ENCODE data around the gene TMEM154.
A peak's percentile ranks its signal among the peaks of the same experiment; 100 is the strongest.
"Not testable (repeated sequence)": the region's sequence is repeated elsewhere in the genome, so short reads cannot be mapped to it uniquely, and the experiment has no call there.

Gene TMEM154

DNA sequence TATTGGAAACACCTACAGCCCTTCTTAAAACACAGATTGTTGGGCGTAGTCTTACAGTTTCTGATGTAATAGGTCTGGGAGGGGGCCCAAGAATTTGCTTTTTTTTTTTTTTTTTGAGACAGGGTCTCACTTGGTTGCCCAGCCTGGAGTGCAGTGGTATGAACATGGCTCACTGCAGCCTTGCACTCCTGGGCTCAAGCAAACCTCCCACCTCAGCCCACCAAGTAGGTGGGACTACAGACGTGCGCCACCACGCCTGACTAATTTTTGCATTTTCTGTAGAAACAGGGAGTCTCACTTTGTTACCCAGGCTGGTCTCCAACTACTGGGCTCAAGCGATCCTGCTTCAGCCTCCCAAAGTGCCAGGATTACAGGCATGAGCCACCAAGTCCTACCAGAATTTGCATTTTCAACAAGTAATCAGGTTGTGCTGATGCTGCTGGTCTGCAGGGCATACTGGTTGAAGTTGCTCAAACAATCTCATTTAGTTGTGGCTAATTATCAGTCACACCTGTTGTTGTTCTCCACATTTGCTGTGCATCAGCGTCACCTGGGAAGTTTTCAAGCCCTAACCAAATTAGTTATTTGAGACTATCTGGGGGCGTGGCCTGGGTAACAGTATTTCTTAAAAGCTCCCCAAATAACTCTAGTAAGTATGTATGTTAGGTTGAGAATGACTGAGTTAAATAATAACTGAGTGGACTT lies 14.0 kb downstream of the TMEM154 start:
- DNase-seq = no peak

DNA sequence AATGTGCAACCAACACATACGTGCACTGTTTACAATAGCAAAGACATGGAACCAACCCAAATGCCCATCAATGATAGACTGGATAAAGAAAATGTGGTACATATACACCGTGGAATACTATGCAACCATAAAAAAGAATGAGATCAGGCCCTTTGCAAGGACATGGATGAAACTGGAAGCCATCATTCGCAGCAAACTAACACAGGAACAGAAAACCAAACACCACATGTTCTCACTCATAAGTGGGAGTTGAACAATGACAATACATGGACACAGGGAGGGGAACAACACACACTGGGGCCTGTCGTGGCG lies 15.8 kb downstream of the TMEM154 start:
- not testable (repeated sequence) for DNase-seq

DNA sequence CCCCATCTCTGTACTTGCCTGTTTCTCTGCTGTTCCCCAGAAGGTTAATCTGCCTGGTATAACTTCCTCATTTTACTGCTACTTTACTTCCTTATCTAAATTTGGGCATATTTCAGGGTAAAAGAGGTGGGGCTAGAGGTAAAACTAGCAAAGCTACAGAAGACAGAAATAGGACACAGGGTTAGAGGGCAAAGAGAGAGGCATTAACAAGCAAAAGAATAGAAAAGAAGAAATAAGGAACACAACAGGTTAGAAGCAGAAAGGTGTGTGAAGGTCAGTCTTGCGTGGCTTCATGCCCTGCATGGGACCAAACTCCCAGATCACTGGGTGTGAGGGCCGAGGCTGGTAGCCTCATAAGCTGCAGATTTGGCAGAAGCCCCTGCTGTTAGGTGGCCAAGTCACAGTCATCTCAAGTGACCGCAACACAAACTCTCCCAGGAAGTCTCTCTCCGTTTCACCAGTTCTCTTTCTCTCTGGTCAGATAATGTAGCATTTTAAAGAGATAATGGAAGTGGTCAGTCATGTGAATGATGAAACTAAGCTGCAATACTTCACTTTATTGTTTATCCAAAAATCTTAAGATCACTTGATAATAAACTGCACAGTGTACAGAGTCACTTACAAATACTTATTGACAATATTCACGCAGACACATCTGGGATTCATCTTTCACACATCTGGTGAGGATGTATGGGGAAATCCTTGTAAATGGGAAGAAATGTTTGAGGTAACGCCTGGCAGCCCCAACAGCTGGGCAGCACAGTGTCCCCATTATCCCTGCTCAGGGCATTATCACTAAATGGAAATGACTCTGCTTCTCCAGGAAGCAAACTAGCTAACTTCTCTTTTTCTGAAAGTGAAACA lies 16.4 kb downstream of the TMEM154 start:
- DNase-seq = peak; percentile 33 to 47

DNA sequence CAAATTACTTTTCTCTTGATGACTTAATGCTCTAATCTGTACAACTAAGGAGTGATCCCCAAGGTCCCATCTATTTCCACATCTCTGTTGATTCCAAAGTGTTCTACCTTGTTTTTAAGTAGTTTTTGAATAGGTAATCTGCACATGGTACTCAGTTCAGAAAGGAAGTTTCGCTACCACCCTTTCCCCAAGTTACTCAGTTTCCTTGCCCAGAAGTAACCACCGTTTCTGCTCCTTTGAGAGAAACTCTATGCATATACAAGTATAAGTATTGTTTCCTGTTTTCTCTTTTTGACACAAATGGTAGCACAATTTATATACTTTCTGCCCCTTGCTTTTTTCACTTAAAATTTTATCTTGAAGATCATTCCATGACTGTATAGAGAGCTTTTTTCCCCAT lies 18.1 kb downstream of the TMEM154 start:
- no peak for DNase-seq

DNA sequence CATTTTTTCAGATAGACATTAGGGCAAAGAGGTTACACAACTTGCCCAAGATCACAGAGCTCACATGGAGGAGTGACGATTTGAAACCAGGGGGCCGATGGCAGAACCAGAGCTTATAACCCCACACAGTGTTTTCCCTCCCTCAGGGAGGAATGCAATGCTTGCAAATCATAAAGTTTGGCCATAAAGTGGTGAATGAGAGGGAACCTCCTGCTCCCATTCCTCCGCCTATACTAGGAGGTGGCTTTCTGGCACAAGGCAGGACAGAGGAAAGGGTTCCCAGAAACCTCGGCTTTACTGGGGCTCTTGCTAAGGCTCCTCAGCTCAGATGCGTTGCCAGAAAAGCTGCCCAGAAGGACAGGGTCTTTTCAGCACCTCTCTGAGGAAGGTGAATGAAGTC lies 19.3 kb downstream of the TMEM154 start:
- DNase-seq = no peak

DNA sequence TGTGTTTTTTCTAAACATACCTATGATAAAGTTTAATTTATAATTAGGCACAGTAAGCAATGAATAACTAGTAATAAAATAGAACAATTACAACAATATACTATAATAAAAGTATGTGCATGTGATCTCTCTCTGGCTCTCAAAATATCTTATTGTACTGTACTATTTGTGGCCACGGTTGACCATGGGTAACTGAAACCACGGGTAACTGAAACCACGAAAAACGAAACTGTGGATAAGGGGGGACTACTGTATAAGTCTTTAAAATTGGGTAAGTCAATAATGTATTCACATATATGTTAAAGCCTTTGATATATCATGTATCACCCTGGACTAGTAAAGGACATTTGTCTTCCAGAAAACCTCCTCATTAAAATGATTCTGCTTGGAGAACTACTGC lies 20.0 kb downstream of the TMEM154 start:
- DNase-seq = no peak

DNA sequence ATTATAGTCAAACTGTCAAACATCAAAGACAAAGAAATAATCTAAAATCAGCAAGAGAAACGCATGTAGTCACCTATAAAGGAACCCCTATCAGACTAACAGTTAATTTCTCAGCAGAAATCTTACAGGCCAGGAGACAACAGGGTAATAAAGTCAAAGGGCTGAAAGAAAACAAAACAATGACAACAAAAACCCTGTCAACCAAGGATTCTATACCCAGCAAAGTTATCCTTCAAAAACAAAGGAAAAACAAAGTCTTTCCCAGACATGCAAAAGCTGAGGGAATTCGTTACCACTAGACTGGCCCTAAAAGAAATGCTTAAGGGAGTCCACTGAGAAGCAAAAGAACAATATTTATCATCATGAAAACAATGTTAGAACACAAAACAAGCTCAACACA lies 22.1 kb downstream of the TMEM154 start:
- no peak for DNase-seq

DNA sequence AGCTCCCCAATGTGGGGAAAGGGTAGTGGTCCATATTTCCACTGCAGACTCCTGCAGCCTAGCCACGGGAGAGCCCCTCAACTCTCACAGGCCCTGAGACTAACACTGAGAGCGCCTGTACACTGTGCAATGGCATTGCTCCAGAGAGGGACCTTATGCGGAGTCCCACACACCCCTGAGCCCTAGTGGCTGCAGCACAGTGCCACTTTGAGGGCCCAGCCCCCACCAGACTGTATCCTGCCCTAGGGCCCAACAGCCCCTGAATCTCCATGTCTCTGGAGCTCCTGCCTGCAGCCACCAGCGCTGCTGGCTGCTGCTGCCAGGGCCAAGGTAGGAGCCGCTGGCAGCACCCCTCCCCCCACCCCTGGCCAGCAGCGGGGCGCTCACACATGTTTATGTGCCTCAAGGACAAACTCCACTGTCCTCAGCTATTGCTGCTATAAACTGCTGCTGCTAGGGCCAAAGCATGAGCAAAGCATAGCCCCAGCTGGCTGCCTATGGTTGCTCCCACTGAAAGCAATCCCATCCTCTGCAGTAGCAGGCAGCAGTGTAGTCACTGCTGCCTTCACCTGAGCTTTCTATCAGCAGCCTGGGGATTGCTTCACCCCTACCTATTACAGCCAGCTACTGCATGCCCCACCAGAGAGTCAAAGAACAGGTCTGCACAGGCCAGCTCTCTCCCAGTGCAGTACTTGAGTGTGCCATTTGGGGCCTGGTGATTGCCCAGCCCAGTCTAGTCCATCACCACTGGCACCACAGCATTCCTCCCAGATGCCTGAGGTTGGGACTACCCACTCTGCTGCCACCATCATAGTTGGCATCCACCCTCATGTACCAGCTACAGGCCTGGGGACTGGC lies 24.3 kb downstream of the TMEM154 start:
- no peak for DNase-seq

DNA sequence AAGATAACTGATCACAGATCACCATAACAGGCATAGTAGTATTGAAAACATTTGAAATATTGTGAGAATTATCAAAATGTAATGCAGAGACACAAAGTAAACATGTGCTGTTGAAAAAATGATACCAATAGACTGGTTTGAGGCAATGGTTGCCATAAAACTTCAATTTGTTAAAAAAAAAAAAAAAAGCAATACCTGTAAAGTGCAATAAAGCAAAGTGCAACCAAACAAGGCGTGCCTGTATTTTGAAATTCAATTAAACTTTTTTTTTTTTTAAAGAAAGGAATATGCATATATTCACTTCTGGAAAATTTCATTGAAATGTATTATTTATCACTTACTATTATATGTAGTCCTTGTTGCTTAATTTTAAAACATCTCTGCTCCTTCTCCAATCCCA lies 27.7 kb downstream of the TMEM154 start:
- no peak for DNase-seq

DNA sequence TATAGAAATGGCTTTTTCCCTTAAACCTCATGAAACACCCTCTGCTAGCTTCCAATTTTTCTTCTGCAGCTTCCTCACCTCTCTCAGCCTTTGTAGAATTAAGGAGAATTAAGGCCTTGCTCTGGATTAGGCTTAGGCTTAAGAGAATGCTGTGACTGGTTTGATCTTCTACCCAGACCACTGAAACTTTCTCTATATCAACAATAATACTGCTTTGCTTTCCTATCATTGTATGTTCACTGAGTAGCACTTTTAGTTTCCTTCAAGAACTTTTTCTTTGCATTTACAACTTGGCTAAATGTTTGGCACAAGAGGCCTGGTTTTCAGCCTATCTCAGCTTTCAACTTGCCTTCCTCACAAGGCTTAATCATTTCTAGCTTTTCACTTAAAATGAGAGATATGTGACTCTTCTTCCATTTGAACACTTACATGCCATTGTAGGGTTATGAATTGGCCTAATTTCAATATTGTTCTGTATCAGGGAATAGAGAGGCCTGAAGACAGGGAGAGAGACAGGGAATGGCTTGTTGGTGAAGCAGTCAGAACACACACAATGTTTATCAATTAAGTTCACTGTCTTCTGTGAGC lies 28.2 kb downstream of the TMEM154 start:
- DNase-seq = no peak

DNA sequence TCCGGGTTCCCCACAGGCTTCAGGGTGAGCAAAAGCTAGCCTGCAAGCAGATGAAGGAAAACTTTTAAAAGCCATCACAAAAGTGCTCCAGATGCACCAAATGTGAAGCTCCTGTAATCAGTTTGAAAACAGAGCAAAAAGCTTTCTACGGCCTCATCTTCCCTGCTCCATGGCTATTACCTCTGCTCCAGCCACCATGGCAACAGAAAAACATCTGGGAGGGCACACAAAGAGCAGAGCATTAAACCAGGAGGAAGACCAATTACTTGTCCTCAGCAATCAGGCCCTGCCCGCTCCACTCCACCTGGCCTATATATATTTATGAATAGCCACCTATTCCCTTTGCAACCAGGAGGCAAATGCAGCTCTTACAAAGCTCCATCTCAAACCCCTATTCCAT lies 33.6 kb downstream of the TMEM154 start:
- DNase-seq = no peak

DNA sequence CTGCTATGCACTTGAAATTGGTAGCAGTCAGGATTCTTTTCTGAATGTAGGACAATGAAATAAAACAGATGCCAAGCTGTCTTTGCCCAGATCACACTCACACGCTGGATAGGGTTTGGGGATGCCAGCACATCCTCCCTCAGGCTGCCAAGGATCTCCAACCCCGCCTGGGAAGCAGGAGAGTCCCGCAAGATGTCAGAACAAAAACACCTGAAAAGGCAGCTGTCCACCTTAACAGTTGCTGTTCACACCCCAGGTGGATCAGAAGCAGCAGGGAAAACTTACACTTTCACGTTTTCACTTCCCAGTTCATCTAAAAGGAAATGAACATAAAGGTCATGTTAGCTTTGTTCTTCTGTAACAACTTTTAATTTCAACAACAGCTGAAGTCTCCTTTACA lies 35.7 kb downstream of the TMEM154 start:
- DNase-seq = no peak

DNA sequence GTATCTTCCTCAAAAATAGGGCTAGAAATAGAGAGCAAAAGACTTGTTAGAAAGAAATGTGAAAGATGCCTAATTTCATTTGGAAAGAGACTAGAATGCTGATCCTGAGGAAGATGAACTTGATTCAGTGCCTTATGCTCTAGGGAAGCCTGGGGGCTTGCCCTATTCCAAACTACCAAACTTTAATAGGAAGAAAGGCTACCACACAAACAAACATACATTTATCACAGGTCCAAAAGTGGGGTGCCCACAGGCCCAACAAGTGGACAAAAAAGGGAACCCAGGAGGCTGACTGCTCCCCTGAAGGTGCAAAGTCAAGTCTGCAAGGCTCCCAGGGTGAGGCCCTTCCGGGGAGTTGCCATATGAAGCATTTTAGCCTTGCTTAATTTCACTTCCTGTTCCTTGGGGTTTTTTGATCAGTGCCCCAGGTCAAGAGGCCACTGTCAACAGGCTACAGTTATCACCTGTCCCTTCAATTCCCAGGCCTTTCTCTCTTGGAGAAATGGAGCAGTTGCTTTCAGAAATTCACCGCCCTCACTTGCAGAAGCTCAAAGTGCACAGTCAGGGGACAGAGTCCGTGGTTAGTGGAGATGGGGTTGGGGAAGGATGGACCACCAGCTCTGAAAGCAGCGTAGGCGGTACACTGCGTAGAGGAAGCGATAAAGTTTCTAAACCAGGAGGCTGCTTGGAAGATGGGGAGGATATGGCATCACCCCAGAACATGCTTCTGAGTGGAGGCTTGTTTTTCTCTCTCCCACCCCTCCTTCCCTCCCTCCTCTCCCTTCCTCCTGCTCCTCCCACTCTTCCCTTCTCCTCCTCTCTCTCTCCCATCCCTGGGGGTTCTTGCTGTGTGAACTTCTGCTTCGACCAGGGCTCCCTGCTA lies 36.4 kb downstream of the TMEM154 start:
- DNase-seq = peak; percentile 68 to 72

DNA sequence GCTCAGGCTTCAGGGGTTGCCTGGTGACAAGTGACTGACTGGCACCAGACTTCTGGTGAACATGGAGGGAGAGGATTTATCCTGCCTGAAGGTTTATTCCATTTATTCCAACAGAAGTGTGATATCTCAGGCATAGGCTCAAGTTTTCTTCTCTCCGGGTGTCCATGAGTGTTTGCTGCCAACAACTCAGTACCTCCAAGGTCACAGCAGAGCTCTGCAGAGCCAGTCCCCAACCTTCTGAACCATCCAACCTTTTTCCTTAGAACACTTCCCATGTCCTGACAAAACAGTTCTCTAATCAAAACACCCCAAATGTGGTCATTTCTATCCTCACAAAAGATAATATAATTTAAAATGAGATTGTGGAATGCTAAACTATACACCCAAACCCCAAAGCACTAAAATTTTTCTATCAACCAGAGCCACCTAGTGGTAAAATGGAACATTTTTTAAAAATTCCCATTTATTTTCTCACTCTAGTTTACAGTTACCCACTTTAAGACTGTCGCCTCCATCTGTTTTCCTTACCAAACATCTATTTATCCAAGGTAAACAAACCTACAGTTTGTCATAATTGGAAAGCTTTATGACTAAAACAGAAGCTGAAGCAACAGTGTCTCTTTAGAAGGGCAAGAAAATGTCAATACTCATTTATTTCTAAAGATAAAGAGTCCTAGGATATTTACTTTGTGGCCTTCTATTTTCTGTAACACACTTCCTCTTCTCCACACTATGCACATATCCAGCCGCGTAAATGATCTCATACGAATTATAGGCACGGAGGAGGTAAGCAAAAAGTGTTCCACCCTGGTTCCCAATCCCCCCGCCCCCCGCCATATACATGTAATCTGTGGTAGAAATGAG lies 39.5 kb downstream of the TMEM154 start:
- DNase-seq = peak; percentile 20 to 66

DNA sequence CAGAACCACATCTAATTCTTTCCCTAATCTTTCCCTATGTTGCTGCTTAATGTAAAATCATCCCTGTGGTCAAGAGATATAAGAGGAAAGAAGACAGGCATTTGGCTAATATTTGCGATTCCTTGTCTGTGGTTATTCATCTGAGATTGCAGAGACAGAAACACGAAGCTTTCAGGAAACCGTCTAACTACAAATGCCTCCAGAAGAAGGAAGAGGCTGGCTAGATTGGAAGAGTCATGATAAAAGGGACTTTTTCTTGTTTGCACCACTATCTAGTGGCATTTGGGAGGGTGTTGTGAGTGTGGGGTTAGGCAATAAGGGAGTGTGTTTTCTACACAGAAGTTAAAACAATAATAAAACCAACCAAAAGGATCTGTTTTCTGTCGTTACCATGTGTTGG lies 43.9 kb downstream of the TMEM154 start:
- peak; percentile 89 to 91 for DNase-seq

DNA sequence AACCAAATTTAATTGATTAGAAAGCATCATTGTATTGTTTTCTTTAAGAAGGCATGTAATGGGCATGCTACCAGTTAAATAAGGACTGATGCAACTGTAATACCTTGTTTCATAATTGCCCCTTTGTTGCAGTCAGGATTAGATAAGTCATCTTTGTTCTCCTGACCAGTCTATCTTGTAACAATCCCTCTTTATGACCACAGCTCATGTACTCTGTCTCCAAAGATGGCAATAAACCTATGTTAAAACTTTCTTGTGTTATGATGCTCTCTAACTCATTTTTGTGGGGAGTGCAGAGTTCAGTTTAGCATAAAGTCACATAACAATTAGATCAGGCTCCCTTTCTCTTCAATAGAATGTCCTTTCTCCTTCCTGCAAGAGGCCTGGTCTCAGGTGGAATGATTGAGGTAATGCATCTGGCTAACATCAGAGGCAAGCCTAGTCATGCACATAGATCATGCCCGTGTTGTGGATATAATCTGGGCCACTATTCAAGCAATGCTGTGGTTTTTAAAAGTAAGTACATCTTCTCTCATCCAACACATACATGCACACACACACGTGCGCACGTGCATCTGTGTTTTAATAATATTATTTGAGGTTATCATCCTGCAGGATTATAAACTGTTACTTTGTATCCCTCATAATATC lies 45.6 kb downstream of the TMEM154 start:
- DNase-seq = peak in 1 of 2 donors; percentile 54

DNA sequence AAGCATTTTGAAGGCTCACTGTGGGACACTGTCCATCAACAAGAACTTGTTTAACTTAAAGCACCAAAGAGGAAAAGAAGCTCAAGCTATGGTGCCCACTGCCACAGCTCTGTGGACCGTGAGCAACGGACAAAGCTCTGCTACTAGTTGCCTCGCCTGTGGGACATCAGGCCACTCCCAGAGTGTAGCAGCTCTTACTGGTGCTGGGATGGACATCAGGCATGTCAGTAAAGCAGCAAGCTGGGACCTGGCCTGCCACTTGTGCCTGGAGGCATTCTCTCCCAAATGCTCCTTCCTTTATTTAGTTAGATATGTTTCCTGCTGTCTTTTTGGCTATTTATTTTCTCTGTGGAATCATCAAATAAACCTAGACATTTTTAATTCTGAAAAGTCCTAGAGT lies 46.7 kb downstream of the TMEM154 start:
- DNase-seq = no peak

DNA sequence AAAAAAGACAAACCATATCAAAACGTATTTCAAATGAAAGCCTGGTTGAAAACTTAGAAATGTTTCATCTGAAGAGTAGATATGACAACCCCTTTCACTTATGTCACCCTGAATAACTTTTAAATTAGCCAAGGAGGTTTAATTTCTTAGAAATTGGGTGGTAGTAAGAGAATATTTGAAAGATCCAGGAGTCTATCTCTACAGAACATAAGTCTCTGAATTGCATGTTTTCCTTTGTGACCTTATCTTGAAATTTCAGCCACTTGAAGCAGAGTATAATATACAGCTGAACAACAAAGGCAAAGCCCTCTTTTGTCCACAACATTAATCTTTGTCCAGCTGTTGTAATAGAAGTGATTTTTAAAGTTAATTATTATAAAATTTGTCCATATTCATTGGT lies 49.5 kb downstream of the TMEM154 start:
- DNase-seq = no peak

DNA sequence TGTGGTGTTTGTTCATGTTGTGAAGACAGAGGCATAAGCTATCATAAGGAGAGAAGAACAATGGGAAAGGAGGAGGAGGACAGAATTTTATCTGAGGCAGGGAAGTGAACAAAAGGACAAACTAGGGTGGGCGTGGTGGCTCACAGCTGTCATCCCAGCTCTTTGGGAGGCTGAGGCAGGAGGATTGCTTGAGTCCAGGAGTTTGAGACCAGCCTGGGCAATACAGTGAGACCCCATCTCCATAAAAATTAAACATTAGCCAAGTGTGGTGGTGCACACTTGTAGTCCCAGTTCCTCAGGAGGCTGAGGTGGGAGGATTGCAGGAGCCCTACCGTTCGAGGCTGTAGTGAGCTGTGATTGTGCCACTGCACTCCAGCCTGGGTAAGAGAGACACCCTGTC lies 49.9 kb downstream of the TMEM154 start:
- no peak for DNase-seq

DNA sequence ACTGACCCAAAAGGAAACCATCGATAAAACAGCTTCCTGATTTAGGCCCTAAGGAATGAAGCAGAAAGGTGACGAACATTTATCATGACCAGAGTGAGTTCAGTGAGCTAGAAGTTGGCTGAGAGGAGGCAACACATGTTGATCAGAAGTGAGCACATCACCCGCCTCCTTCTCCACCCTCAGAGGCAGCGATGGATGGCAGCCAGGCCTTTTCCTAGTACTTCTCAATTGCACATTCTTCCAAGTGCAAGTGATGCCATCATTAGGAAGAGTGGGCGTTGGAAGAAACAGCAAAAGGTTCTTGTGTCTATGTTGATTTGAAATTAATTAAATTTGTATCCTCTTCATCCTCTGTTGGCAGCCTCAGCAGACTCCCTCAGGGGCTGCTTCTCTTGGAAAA lies 51.7 kb downstream of the TMEM154 start:
- peak in 1 of 2 donors; percentile 17 for DNase-seq

DNA sequence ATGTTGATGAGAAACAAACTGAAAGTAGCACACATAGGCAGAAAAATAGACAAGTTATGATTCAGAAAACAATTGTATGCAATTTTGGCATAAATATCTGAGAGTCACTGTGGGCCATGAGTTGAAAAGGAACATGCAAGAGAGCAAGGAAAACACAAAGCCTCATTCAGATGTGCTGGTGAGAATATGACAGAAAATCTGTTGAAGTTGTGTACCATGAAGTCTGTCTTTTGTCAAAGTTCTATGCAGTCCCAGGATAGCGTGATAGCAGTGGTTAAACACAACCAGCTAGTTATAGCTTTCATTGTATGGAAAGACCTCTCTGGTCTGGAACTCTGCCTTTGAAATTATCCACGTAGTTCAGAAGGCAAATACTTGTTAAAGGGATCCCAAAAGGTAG lies 53.0 kb downstream of the TMEM154 start:
- no peak for DNase-seq

All from inflammatory macrophage treated with lipopolysaccharide for 1 hour (primary cell).